PC-3 (cell line): Measurements from ENCODE around the gene POLA2.

Experiments
- CTCF ChIP-seq: fragments of 300-600 bp; sonication (generic); conservative IDR thresholded peaks from 2 replicates; pipeline ENCODE4 v1.5.1; 2017; ENCODE audit warnings: antibody characterized with exemption, low read depth, mild to moderate bottlenecking, low read length
- EZH2 ChIP-seq: fragments of 300-600 bp; sonication (generic); IDR thresholded peaks from one replicate; pipeline ENCODE4 v1.6.1; 2017; ENCODE audit warnings: antibody characterized with exemption, mild to moderate bottlenecking, low read length; ENCODE audit not compliant: unreplicated experiment

- TF ChIP-seq EZH2, result no peak
- no peak for TF ChIP-seq CTCF
Measured at GRCh38 chr11:65278356-65278755, 16.6 kb downstream of the POLA2 start.
